Loucy (cell line): ENCODE data around the gene HMGN4.

Source experiments
- CTCF ChIP-seq: fragments of 200-600 bp; sonication (generic); conservative IDR thresholded peaks from 2 replicates; pipeline ENCODE4 v1.5.1; 2014; ENCODE audit warnings: mild to moderate bottlenecking, antibody characterized with exemption, low read length
- EZH2phosphoT487 ChIP-seq: fragments of 200-600 bp; IDR thresholded peaks from 2 replicates; pipeline ENCODE4 v1.6.1; 2018; ENCODE audit warnings: antibody characterized with exemption, mild to moderate bottlenecking, moderate library complexity, borderline replicate concordance

GRCh38 chr6:26507658-26508057, 30.5 kb upstream of the HMGN4 start:
- TF ChIP-seq CTCF (no peak), EZH2phosphoT487 (no peak)
